ENCODE data around the gene GABRB3.

Gene GABRB3

GRCh38 chr15:26644948-26645347 lies 127.9 kb downstream of the GABRB3 start (continued):
- TF ChIP-seq ZNF785 (tag by site-specific recombination; IDR thresholded peaks at IDR 0.05) (no peak), ZNF146 (tag by site-specific recombination; IDR thresholded peaks at IDR 0.05) (no peak), ZNF23 (tag by site-specific recombination; IDR thresholded peaks at IDR 0.05; ENCODE audit: borderline replicate concordance) (no peak), ZNF404 (tag by site-specific recombination; IDR thresholded peaks at IDR 0.05) (no peak), HOXC10 (CRISPR knock-in tag; IDR thresholded peaks at IDR 0.05) (no peak), ZNF211 (tag by site-specific recombination; IDR thresholded peaks at IDR 0.05; ENCODE audit: low read depth) (no peak), BCL11B (tag by site-specific recombination; IDR thresholded peaks at IDR 0.05; ENCODE audit: low read depth) (no peak), ZNF558 (tag by site-specific recombination; IDR thresholded peaks at IDR 0.05) (no peak), ZNF140 (tag by site-specific recombination; IDR thresholded peaks at IDR 0.05) (no peak)

GRCh38 chr15:26641144-26641543 lies 131.7 kb downstream of the GABRB3 start:
- Histone ChIP-seq H3K4me3 (ENCODE audit: low read depth, low read length) (no peak overlapping the region), H3K27ac (ENCODE audit: extremely low read depth, low read depth, low read length) (no peak overlapping the region), H3K9me3 (ENCODE audit: control insufficient read depth, insufficient read depth, low read depth, low read length) (no peaks in the 10 kb centered on the region), H3K4me1 (ENCODE audit: control insufficient read depth, insufficient read depth, low read length) (no peaks in the 10 kb centered on the region), H3K36me3 (ENCODE audit: control insufficient read depth in 2 of 2, insufficient read depth in 1 of 2, low read length in 2 of 2) (no peaks in the 10 kb centered on the region)
- ChIA-PET POLR2A (no interaction called here), CTCF (interaction anchor here (0.5 kb wide), 1 partner anchor 29 kb away, joined by 6 read pairs; no protein-coding TSS in a partner anchor)
- TF ChIP-seq, protein P1, sequence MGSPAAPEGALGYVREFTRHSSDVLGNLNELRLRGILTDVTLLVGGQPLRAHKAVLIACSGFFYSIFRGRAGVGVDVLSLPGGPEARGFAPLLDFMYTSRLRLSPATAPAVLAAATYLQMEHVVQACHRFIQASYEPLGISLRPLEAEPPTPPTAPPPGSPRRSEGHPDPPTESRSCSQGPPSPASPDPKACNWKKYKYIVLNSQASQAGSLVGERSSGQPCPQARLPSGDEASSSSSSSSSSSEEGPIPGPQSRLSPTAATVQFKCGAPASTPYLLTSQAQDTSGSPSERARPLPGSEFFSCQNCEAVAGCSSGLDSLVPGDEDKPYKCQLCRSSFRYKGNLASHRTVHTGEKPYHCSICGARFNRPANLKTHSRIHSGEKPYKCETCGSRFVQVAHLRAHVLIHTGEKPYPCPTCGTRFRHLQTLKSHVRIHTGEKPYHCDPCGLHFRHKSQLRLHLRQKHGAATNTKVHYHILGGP (tag by site-specific recombination; IDR thresholded peaks at IDR 0.05) = no peak
- no peak for TF ChIP-seq ZNF707 (tag by site-specific recombination; IDR thresholded peaks at IDR 0.05)
- TF ChIP-seq, protein P2, sequence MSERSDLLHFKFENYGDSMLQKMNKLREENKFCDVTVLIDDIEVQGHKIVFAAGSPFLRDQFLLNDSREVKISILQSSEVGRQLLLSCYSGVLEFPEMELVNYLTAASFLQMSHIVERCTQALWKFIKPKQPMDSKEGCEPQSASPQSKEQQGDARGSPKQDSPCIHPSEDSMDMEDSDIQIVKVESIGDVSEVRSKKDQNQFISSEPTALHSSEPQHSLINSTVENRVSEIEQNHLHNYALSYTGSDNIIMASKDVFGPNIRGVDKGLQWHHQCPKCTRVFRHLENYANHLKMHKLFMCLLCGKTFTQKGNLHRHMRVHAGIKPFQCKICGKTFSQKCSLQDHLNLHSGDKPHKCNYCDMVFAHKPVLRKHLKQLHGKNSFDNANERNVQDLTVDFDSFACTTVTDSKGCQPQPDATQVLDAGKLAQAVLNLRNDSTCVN (tag by site-specific recombination; optimal IDR thresholded peaks at IDR 0.05) = no peak
- TF ChIP-seq ZXDB (tag by site-specific recombination; IDR thresholded peaks at IDR 0.05) = no peak
- TF ChIP-seq, protein P3, sequence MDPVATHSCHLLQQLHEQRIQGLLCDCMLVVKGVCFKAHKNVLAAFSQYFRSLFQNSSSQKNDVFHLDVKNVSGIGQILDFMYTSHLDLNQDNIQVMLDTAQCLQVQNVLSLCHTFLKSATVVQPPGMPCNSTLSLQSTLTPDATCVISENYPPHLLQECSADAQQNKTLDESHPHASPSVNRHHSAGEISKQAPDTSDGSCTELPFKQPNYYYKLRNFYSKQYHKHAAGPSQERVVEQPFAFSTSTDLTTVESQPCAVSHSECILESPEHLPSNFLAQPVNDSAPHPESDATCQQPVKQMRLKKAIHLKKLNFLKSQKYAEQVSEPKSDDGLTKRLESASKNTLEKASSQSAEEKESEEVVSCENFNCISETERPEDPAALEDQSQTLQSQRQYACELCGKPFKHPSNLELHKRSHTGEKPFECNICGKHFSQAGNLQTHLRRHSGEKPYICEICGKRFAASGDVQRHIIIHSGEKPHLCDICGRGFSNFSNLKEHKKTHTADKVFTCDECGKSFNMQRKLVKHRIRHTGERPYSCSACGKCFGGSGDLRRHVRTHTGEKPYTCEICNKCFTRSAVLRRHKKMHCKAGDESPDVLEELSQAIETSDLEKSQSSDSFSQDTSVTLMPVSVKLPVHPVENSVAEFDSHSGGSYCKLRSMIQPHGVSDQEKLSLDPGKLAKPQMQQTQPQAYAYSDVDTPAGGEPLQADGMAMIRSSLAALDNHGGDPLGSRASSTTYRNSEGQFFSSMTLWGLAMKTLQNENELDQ (tag by site-specific recombination; IDR thresholded peaks at IDR 0.05; ENCODE audit: low read depth) = no peak
- no peak for TF ChIP-seq ZNF768 (tag by site-specific recombination; IDR thresholded peaks at IDR 0.05)
- no peak for TF ChIP-seq ZFP3 (tag by site-specific recombination; IDR thresholded peaks at IDR 0.05; ENCODE audit: low read depth)
- no peak for TF ChIP-seq ZNF26 (tag by site-specific recombination; IDR thresholded peaks at IDR 0.05)
- no peak for TF ChIP-seq ZNF350 (tag by site-specific recombination; IDR thresholded peaks at IDR 0.05)
- no peak for TF ChIP-seq SCRT1 (tag by site-specific recombination; IDR thresholded peaks at IDR 0.05; ENCODE audit: borderline replicate concordance)
- no peak for TF ChIP-seq ZNF777 (tag by site-specific recombination; IDR thresholded peaks at IDR 0.05; ENCODE audit: borderline replicate concordance)
- no peak for TF ChIP-seq ZBTB48 (tag by site-specific recombination; IDR thresholded peaks at IDR 0.05)
- no peak for TF ChIP-seq ZSCAN4 (tag by site-specific recombination; IDR thresholded peaks at IDR 0.05)
- TF ChIP-seq ZNF221 (tag by site-specific recombination; IDR thresholded peaks at IDR 0.05; ENCODE audit: borderline replicate concordance) = no peak

Data from HEK293 (cell line).